ENCODE results near the gene SMARCC1.
"Not testable (repeated sequence)": the region's sequence is repeated elsewhere in the genome, so short reads cannot be mapped to it uniquely, and the experiment has no call there.

The SMARCC1 gene

DNA sequence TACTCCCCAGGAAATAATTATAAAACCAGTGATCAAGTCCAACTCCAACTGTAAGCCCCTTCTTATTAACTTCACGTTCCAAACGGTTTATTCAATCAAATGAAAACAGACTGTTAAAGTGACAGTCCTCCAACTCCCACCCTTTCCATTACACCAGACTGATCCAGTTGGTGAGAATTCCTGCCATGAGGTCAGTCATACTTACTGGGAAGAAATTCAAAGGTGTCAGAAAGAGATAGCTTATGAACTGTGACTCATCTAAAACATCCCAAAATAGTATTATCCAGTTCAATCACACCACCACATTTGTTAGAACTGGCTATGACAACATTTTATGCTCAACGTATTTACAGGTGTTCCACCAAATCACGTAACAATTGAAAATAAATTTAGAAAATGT lies 19.5 kb downstream of the SMARCC1 start:
- H3K36me3 ChIP-seq (ENCODE audit: control insufficient read depth in 2 of 2, insufficient read depth in 1 of 2, low read length in 2 of 2) = peaks cover 8 to 32% of the 10 kb centered on the region in 2 experiments
- no peaks in the 10 kb centered on the region; the same call in 1 of the 2 replicates for H3K4me1 ChIP-seq (ENCODE audit: control insufficient read depth, insufficient read depth, low read length)
- ChIA-PET CTCF (no interaction called here), POLR2A (no interaction called here)
- H3K27ac ChIP-seq (ENCODE audit: extremely low read depth, low read depth, low read length) = no peak overlapping the region
- H3K9me3 ChIP-seq (ENCODE audit: control insufficient read depth, insufficient read depth, low read depth, low read length) = no peaks in the 10 kb centered on the region
- H3K4me3 ChIP-seq (ENCODE audit: low read depth, low read length) = no peak overlapping the region
- no peak for TF ChIP-seq ZNF701 (tag by site-specific recombination; IDR thresholded peaks at IDR 0.05)
- 0 out of 2 replicates have a peak, but pooled peaks have one; percentile 15 for TF ChIP-seq KLF8 (tag by site-specific recombination; IDR thresholded peaks at IDR 0.05)
- no peak for TF ChIP-seq REPIN1 (tag by site-specific recombination; IDR thresholded peaks at IDR 0.05; ENCODE audit: low read depth)
- peak; percentile 15; the same call in 1 of the 2 replicates for TF ChIP-seq ZNF629 (tag by site-specific recombination; IDR thresholded peaks at IDR 0.05)

DNA sequence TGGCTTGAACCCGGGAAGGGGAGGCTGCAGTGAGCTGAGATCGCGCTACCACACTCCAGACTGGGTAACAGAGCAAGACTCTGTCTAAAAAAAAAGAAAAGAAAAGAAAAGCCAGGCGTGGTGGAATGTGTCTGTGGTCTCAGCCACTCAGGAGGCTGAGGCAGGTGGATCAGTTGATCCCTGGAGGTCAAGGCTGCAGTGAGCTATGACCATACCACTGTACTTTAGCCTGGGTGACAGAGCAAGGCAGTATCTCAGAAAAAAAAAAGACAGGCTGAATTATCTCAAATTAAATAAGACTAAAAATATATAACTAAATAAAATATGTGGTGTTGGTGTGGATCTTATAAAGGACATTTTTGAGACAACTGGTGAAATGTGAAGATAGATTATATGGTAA lies 20.6 kb downstream of the SMARCC1 start:
- H3K4me3 ChIP-seq (ENCODE audit: low read depth, low read length) = no peak overlapping the region
- H3K36me3 ChIP-seq (ENCODE audit: control insufficient read depth in 2 of 2, insufficient read depth in 1 of 2, low read length in 2 of 2) = peaks cover 13 to 34% of the 10 kb centered on the region in 2 experiments
- CTCF ChIA-PET = interaction anchor here (1.1 kb wide), 1 partner anchor 10 kb away, joined by 5 read pairs; no protein-coding TSS in a partner anchor
- no peak overlapping the region for H3K27ac ChIP-seq (ENCODE audit: extremely low read depth, low read depth, low read length)
- no peak for TF ChIP-seq ZNF580 (tag by site-specific recombination; IDR thresholded peaks at IDR 0.05)
- TF ChIP-seq ZNF394 (tag by site-specific recombination; IDR thresholded peaks at IDR 0.05; ENCODE audit: borderline replicate concordance) = no peak
- TF ChIP-seq ZNF530 (tag by site-specific recombination; IDR thresholded peaks at IDR 0.05; ENCODE audit: low read depth) = no peak
- TF ChIP-seq ZNF23 (tag by site-specific recombination; IDR thresholded peaks at IDR 0.05; ENCODE audit: borderline replicate concordance) = no peak
- no peak for TF ChIP-seq ZNF324 (tag by site-specific recombination; IDR thresholded peaks at IDR 0.05)
- no peak for TF ChIP-seq ZNF341 (tag by site-specific recombination; IDR thresholded peaks at IDR 0.05; ENCODE audit: low read depth)
- TF ChIP-seq ZNF449 (tag by site-specific recombination; IDR thresholded peaks at IDR 0.05) = no peak
- no peak for TF ChIP-seq ZNF146 (tag by site-specific recombination; IDR thresholded peaks at IDR 0.05)
- no peak for TF ChIP-seq ZNF302 (tag by site-specific recombination; IDR thresholded peaks at IDR 0.05; ENCODE audit: low read depth)
- no peak for TF ChIP-seq ZNF391 (tag by site-specific recombination; IDR thresholded peaks at IDR 0.05; ENCODE audit: borderline replicate concordance, low read depth)
- no peak for TF ChIP-seq IKZF3 (tag by site-specific recombination; IDR thresholded peaks at IDR 0.05)
- TF ChIP-seq, protein P1, sequence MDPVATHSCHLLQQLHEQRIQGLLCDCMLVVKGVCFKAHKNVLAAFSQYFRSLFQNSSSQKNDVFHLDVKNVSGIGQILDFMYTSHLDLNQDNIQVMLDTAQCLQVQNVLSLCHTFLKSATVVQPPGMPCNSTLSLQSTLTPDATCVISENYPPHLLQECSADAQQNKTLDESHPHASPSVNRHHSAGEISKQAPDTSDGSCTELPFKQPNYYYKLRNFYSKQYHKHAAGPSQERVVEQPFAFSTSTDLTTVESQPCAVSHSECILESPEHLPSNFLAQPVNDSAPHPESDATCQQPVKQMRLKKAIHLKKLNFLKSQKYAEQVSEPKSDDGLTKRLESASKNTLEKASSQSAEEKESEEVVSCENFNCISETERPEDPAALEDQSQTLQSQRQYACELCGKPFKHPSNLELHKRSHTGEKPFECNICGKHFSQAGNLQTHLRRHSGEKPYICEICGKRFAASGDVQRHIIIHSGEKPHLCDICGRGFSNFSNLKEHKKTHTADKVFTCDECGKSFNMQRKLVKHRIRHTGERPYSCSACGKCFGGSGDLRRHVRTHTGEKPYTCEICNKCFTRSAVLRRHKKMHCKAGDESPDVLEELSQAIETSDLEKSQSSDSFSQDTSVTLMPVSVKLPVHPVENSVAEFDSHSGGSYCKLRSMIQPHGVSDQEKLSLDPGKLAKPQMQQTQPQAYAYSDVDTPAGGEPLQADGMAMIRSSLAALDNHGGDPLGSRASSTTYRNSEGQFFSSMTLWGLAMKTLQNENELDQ (tag by site-specific recombination; IDR thresholded peaks at IDR 0.05; ENCODE audit: low read depth) = no peak
- TF ChIP-seq GLI4 (tag by site-specific recombination; IDR thresholded peaks at IDR 0.05) = no peak
- POLR2A ChIA-PET = interaction anchor here (0.6 kb wide), 1 partner anchor 17 kb away, joined by 4 read pairs; no protein-coding TSS in a partner anchor
- no peaks in the 10 kb centered on the region for H3K9me3 ChIP-seq (ENCODE audit: control insufficient read depth, insufficient read depth, low read depth, low read length)
- H3K4me1 ChIP-seq (ENCODE audit: control insufficient read depth, insufficient read depth, low read length) = no peaks in the 10 kb centered on the region; the same call in 1 of the 2 replicates

DNA sequence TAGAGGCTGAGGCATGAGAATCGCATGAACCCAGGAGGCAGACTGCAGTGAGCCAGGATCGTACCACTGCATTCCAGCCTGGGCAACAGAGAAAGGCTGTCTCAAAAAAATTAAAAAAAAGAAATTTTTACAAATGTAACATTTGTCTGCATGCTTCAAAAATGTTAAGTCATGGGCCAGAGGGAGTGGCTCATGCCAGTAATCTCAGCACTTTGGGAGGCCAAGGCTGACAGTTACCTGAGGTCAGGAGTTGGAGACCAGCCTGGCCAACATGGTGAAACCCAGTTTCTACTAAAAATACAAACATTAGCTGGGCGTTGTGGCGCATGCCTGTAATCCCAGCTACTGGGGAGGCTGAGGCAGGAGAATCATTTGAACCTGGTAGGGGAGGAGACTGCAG lies 21.5 kb downstream of the SMARCC1 start:
- H3K4me1 ChIP-seq (ENCODE audit: control insufficient read depth, insufficient read depth, low read length); H3K4me3 ChIP-seq (ENCODE audit: low read depth, low read length); H3K27ac ChIP-seq (ENCODE audit: extremely low read depth, low read depth, low read length); CTCF ChIA-PET; H3K9me3 ChIP-seq (ENCODE audit: control insufficient read depth, insufficient read depth, low read depth, low read length): not testable (repeated sequence)
- POLR2A ChIA-PET = interaction anchor here (0.6 to 0.7 kb wide), 2 partner anchors 18 to 24 kb away, joined by 3 to 4 read pairs; no protein-coding TSS in a partner anchor
- H3K36me3 ChIP-seq (ENCODE audit: control insufficient read depth in 2 of 2, insufficient read depth in 1 of 2, low read length in 2 of 2) = peaks cover 13 to 34% of the 10 kb centered on the region in 2 experiments
